B cell (primary cell): ENCODE results near the gene ZNF532. TPM values are rescaled to one million over a fixed set of nuclear protein-coding genes. Genes with fewer than 3 reads are reported as not detected.

ENCODE experiments used
- ATAC-seq: fragments of 200-7000 bp; cut with Tn5 transposase; one replicate; pipeline ENCODE4 v1.10.0; 2021; ENCODE audit warnings: low read depth, mild to moderate bottlenecking, moderate number of reproducible peaks, moderate library complexity
- CTCF ChIA-PET: fragments of 350-600 bp; sonication (Branson Sonifier 250); formaldehyde crosslinking; loops from one replicate; lab custom pipeline; 2021; ENCODE audit warnings: antibody characterized with exemption, inconsistent platforms; lab: Charles Lee
- POLR2A ChIA-PET: fragments of 350-600 bp; sonication (Branson Sonifier 250); formaldehyde crosslinking; loops from one replicate; lab custom pipeline; 2021; ENCODE audit warnings: antibody characterized with exemption; lab: Charles Lee
- DNase-seq: peaks from one replicate; pipeline ENCODE4 v3.0.0; 2013
- H2AFZ ChIP-seq: 2 replicates; pipeline ENCODE4 v1.6.1; 2012; ENCODE audit warnings: mild to moderate bottlenecking, low read depth, low read length; ENCODE audit not compliant: insufficient read depth, poor library complexity, severe bottlenecking
- H3K27ac ChIP-seq, 2 donors: 1 replicate in 1 of 2; 2 replicates in 1 of 2; pipeline ENCODE4 v1.5.1; 2012 to 2013; ENCODE audit warnings: low read length in 2 of 2, mild to moderate bottlenecking in 2 of 2, moderate library complexity in 1 of 2
- H3K27me3 ChIP-seq, 4 experiments: fragments of 200-600 bp in 1 of 4; sonication (generic) in 1 of 4; replicated peaks in 1 of 4; 1 replicate in 2 of 4; 2 replicates in 2 of 4; pipeline versions ENCODE4 v1.6.1 to v1.7.0; 2013 to 2016; ENCODE audit warnings: low read length in 3 of 4, mild to moderate bottlenecking in 2 of 4, mixed read lengths in 1 of 4, moderate library complexity in 1 of 4; ENCODE audit not compliant: insufficient read depth in 4 of 4, control insufficient read depth in 3 of 4; ENCODE audit errors: control extremely low read depth in 1 of 4
- H3K36me3 ChIP-seq, 2 experiments: replicated peaks in 1 of 2; 1 replicate in 1 of 2; 2 replicates in 1 of 2; pipeline versions ENCODE4 v1.6.1 to v1.7.1; 2013; ENCODE audit warnings: low read length in 1 of 2; ENCODE audit not compliant: insufficient read depth in 2 of 2, control insufficient read depth in 1 of 2; ENCODE audit errors: control extremely low read depth in 1 of 2, extremely low read depth in 1 of 2
- H3K4me1 ChIP-seq, 2 donors: fragments of 200-600 bp in 1 of 2; sonication (generic) in 1 of 2; 1 replicate in 1 of 2; 2 replicates in 1 of 2; pipeline versions ENCODE4 v1.5.1 to v1.6.1; 2013 to 2017; ENCODE audit warnings: low read length in 2 of 2; ENCODE audit not compliant: control insufficient read depth in 2 of 2, insufficient read depth in 2 of 2
- H3K4me2 ChIP-seq: replicated peaks from 2 replicates; pipeline ENCODE3; 2012; ENCODE audit warnings: mild to moderate bottlenecking, low read depth, low read length; ENCODE audit not compliant: poor library complexity, severe bottlenecking
- H3K4me3 ChIP-seq, 5 experiments: fragments of 200-600 bp in 1 of 5; sonication (generic) in 1 of 5; 1 replicate in 3 of 5; 2 replicates in 2 of 5; pipeline versions ENCODE4 v1.5.1 to v1.7.0; 2011 to 2016; ENCODE audit warnings: low read length in 4 of 5, mild to moderate bottlenecking in 4 of 5, low read depth in 2 of 5, control low read depth in 1 of 5, moderate library complexity in 1 of 5; ENCODE audit not compliant: insufficient read depth in 1 of 5; ENCODE audit errors: control extremely low read depth in 1 of 5, extremely low read depth in 1 of 5
- H3K79me2 ChIP-seq: fragments of 200-600 bp; sonication (generic); one replicate; pipeline ENCODE4 v1.6.0; 2016; ENCODE audit warnings: low read length; ENCODE audit not compliant: control insufficient read depth, insufficient read depth
- H3K9ac ChIP-seq: fragments of 200-600 bp; sonication (generic); 2 replicates; pipeline ENCODE4 v1.6.1; 2017; ENCODE audit warnings: mild to moderate bottlenecking, low read length, moderate library complexity
- H3K9me3 ChIP-seq, 3 donors: one replicate each; pipeline versions ENCODE4 v1.6.1 to v1.7.1; 2013; ENCODE audit warnings: low read length in 2 of 3; ENCODE audit not compliant: control insufficient read depth in 2 of 3, insufficient read depth in 1 of 3; ENCODE audit errors: control extremely low read depth in 1 of 3
- H4K20me1 ChIP-seq: 2 replicates; pipeline ENCODE4 v1.6.0; 2012; ENCODE audit warnings: mild to moderate bottlenecking, low read length; ENCODE audit not compliant: insufficient read depth, control insufficient read depth, poor library complexity, severe bottlenecking
- H3K27ac Mint-ChIP-seq: one replicate; pipeline ENCODE4 v1.8.0; 2021; ENCODE audit warnings: mixed read lengths
- H3K27me3 Mint-ChIP-seq: one replicate; pipeline ENCODE4 v1.8.0; 2021; ENCODE audit warnings: mixed read lengths
- H3K4me1 Mint-ChIP-seq: one replicate; pipeline ENCODE4 v1.8.0; 2021; ENCODE audit warnings: mixed read lengths
- H3K4me3 Mint-ChIP-seq: one replicate; pipeline ENCODE4 v1.8.0; 2021; ENCODE audit warnings: mixed read lengths
- H3K9me3 Mint-ChIP-seq: one replicate; pipeline ENCODE4 v1.8.0; 2022; ENCODE audit warnings: mixed read lengths; ENCODE audit not compliant: insufficient read depth
- EZH2 ChIP-seq: IDR thresholded peaks from 2 replicates; pipeline ENCODE4 v1.6.1; 2012; ENCODE audit warnings: borderline replicate concordance, low read depth, mild to moderate bottlenecking, moderate library complexity, low read length; ENCODE audit not compliant: insufficient read depth, poor library complexity, severe bottlenecking
- WGBS: methylation state at CpG from one replicate; pipeline ENCODE4 v1.1.5; 2013; ENCODE audit warnings: missing lambda C conversion rate; ENCODE audit not compliant: insufficient coverage; 5-methylcytosine and 5-hydroxymethylcytosine counted together
- intact Hi-C: fragments of 100-400 bp; cut with micrococcal nuclease; formaldehyde crosslinking; loops from one replicate; pipeline ENCODE4 v1.10.0; 2022
- polyA plus RNA-seq: library from polyadenylated mRNA; depleted of rRNA; stranded (reverse); fragments of >200 nt; gene quantifications from 2 replicates; pipeline ENCODE4 v1.2.3, GENCODE V29; 2012
- total RNA-seq, 2 donors: library from RNA; stranded (reverse); fragments of 120-200 nt in 1 of 2; gene quantifications; 1 replicate in 1 of 2; 2 replicates in 1 of 2; pipeline versions ENCODE4 v1.2.3 to v1.2.4, GENCODE V29; 2013 to 2022
- TF ChIP-seq, protein P1 (sequence below): fragments of 200-600 bp; IDR thresholded peaks from one replicate; pipeline ENCODE4 v1.8.0; 2022; ENCODE audit warnings: antibody characterized with exemption, mild to moderate bottlenecking

The ZNF532 gene
- total and polyA plus RNA-seq, 2 donors (not counting 1 experiment from before 2014, with no cell fraction given): 58.2 to 104 TPM

DNA sequence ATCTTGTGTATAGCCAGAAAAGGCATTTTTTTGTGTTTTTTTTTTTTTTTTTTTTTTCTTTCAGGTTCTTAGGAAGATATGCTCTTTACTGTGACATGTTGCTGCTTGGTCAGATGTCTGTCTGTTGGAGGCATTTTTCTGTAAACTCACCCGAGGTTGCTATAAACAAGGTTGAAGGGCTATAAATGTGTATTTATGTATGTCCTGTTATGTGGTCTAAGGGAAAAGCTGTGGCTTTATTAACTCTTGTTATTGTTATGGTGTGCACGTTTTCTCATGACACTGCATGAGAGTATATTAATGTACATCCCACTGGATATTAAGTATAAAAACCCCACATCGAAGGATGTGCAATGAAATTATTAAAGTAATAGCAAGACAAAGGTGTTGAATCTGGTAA, 102.0 kb downstream of the ZNF532 start:
- WGBS: 0% methylated on average over 1 of the region's 3 CpGs
- no peak for ATAC-seq
- Histone ChIP-seq H3K4me3 (peak overlapping the region in 2 of 5 experiments; percentile 25 to 69), H3K79me2 (peaks cover 61% of the 10 kb centered on the region), H2AFZ (peak overlapping the region; percentile 57), H3K27ac (peak overlapping the region; percentile 94 to 99), H3K9me3 (peaks cover 0 to 4% (median 0%) of the 10 kb centered on the region in 3 donors), H3K36me3 (peaks cover 0 to 8% of the 10 kb centered on the region in 2 experiments), H4K20me1 (no peaks in the 10 kb centered on the region), H3K27me3 (no peaks in the 10 kb centered on the region), H3K9ac (peak overlapping the region; percentile 78), H3K4me1 (peaks cover 77 to 78% of the 10 kb centered on the region in 2 donors), H3K4me2 (peak overlapping the region; percentile 83)
- CTCF ChIA-PET: interaction anchor here (0.8 to 1.8 kb wide), 2 partner anchors 9 kb away, joined by 4 to 7 read pairs; no protein-coding TSS in a partner anchor
- Mint-ChIP-seq H3K4me1 (peaks cover 81% of the 10 kb centered on the region), H3K4me3 (peak overlapping the region; percentile 75), H3K9me3 (no peaks in the 10 kb centered on the region), H3K27me3 (no peaks in the 10 kb centered on the region), H3K27ac (peak overlapping the region; percentile 95)
- TF ChIP-seq, protein P1, sequence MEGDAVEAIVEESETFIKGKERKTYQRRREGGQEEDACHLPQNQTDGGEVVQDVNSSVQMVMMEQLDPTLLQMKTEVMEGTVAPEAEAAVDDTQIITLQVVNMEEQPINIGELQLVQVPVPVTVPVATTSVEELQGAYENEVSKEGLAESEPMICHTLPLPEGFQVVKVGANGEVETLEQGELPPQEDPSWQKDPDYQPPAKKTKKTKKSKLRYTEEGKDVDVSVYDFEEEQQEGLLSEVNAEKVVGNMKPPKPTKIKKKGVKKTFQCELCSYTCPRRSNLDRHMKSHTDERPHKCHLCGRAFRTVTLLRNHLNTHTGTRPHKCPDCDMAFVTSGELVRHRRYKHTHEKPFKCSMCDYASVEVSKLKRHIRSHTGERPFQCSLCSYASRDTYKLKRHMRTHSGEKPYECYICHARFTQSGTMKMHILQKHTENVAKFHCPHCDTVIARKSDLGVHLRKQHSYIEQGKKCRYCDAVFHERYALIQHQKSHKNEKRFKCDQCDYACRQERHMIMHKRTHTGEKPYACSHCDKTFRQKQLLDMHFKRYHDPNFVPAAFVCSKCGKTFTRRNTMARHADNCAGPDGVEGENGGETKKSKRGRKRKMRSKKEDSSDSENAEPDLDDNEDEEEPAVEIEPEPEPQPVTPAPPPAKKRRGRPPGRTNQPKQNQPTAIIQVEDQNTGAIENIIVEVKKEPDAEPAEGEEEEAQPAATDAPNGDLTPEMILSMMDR: no peak
- TF ChIP-seq EZH2: no peak
- intact Hi-C loops: loop anchor here (1.0 to 10.0 kb wide), 7 partner anchors 69 to 1129 kb away; partner anchors contain the start of gene SEC11C
- POLR2A ChIA-PET: interaction anchor here (0.7 to 1.2 kb wide), 5 partner anchors 9 to 102 kb away, joined by 3 read pairs; partner anchors contain the start of gene ZNF532
- DNase-seq: no peak

GRCh38 chr18:58967751-58968254, 103.1 kb downstream of the ZNF532 start:
- TF ChIP-seq EZH2: no peak
- TF ChIP-seq, protein P1: no peak
- ATAC-seq: no peak
- CTCF ChIA-PET: interaction anchor here (1.8 kb wide), 1 partner anchor 8 kb away, joined by 7 read pairs; no protein-coding TSS in a partner anchor
- no peak overlapping the region for H3K4me3 ChIP-seq
- WGBS: 89% methylated on average over 3 of the region's 5 CpGs
- peaks cover 0 to 4% (median 0%) of the 10 kb centered on the region in 3 donors for H3K9me3 ChIP-seq
- peak overlapping the region; percentile 83 for H3K4me2 ChIP-seq
- H3K79me2 ChIP-seq: peaks cover 72% of the 10 kb centered on the region
- Mint-ChIP-seq H3K9me3 (no peaks in the 10 kb centered on the region), H3K27me3 (no peaks in the 10 kb centered on the region), H3K27ac (peak overlapping the region; percentile 95), H3K4me3 (peak overlapping the region; percentile 75), H3K4me1 (peaks cover 86% of the 10 kb centered on the region)
- POLR2A ChIA-PET: interaction anchor here (0.9 to 1.1 kb wide), 2 partner anchors 21 to 103 kb away, joined by 3 read pairs; partner anchors contain the start of gene ZNF532
- no peak for DNase-seq
- no peak overlapping the region for H3K9ac ChIP-seq
- intact Hi-C loops: loop anchor here (5.0 to 10.0 kb wide), 6 partner anchors 71 to 1131 kb away; partner anchors contain the start of gene SEC11C
- no peaks in the 10 kb centered on the region for H4K20me1 ChIP-seq
- peaks cover 86 to 88% of the 10 kb centered on the region in 2 donors for H3K4me1 ChIP-seq
- no peaks in the 10 kb centered on the region for H3K27me3 ChIP-seq
- no peak overlapping the region for H2AFZ ChIP-seq
- peaks cover 0 to 8% of the 10 kb centered on the region in 2 experiments for H3K36me3 ChIP-seq
- H3K27ac ChIP-seq: peak overlapping the region; percentile 94 to 99
